Measurements from ENCODE around the gene CCDC71.

DNA sequence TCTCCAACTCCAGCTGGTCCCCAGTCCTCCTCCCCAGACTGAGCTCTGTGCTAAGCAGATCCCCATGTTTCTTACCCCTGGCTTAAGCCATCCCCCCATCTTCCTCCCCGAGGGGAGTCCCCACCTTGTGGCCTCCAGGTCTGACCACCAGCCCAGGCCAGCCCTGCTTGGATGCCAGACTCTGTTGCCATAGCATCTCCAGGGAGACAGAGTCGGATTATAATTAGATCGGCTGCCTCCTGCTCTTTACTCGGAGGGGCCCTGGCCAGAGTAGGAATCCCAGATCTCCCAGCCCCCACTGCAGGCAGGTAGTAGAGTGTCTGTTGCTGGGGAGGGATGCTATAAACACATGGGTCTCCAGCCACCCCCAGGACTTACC, 7.7 kb upstream of the CCDC71 start:
- TF ChIP-seq, protein P1, sequence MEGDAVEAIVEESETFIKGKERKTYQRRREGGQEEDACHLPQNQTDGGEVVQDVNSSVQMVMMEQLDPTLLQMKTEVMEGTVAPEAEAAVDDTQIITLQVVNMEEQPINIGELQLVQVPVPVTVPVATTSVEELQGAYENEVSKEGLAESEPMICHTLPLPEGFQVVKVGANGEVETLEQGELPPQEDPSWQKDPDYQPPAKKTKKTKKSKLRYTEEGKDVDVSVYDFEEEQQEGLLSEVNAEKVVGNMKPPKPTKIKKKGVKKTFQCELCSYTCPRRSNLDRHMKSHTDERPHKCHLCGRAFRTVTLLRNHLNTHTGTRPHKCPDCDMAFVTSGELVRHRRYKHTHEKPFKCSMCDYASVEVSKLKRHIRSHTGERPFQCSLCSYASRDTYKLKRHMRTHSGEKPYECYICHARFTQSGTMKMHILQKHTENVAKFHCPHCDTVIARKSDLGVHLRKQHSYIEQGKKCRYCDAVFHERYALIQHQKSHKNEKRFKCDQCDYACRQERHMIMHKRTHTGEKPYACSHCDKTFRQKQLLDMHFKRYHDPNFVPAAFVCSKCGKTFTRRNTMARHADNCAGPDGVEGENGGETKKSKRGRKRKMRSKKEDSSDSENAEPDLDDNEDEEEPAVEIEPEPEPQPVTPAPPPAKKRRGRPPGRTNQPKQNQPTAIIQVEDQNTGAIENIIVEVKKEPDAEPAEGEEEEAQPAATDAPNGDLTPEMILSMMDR (IDR thresholded peaks at IDR 0.05) = no peak
- TF ChIP-seq POLR2A (IDR thresholded peaks at IDR 0.05) (no peak), POLR2AphosphoS5 (IDR thresholded peaks at IDR 0.05) (no peak)

All from prostate gland (tissue), 2 donors.